Sigmoid colon (tissue), 4 donors: ENCODE data around the gene ZNF764.
"Not testable (repeated sequence)": the region's sequence is repeated elsewhere in the genome, so short reads cannot be mapped to it uniquely, and the experiment has no call there.

Experiments used
- EP300 ChIP-seq, 4 donors: sonication (generic); formaldehyde crosslinking; IDR thresholded peaks; one replicate each; pipeline ENCODE4 v1.6.1; 2017; ENCODE audit warnings: antibody characterized with exemption in 4 of 4
- POLR2A ChIP-seq, 2 donors: fragments of 450-650 bp; IDR thresholded peaks; one replicate each; pipeline ENCODE4 v1.6.1; 2016; ENCODE audit warnings: antibody characterized with exemption in 2 of 2, mild to moderate bottlenecking in 2 of 2, moderate library complexity in 2 of 2
- POLR2AphosphoS5 ChIP-seq, 4 donors: sonication (generic); formaldehyde crosslinking; IDR thresholded peaks; one replicate each; pipeline ENCODE4 v1.6.1; 2017; ENCODE audit warnings: antibody characterized with exemption in 4 of 4
- TF ChIP-seq, protein P1 (sequence below), 4 experiments: fragments of 450-650 bp in 3 of 4; fragments of 200-600 bp in 1 of 4; IDR thresholded peaks; one replicate each; pipeline ENCODE4 v1.5.1; 2016 to 2019; ENCODE audit warnings: antibody characterized with exemption in 4 of 4, mild to moderate bottlenecking in 3 of 4, moderate library complexity in 2 of 4

DNA sequence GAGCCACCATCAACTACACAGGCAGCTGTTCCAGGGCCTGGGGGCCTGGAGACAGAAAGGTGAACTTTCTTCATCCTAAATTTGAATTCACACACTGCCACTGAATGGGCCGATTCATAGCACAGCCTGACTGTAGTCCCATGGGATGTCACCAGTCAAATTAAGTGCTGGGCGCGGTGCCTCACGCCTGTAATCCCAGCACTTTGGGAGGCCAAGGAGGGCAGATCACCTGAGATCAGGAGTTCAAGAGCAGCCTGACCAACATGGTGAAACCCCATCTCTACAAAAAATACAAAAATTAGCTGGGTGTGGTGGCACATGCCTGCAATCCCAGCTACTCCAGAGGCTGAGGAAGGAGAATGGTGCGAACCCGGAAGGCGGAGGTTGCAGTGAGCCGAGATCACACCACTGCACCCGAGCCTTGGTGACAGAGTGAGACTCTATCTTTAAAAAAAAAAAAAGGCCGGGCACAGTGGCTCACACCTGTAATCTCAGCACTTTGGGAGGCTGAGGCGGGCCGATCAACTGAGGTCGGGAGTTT is 18.1 kb downstream of the ZNF764 start:
- TF ChIP-seq, protein P1, sequence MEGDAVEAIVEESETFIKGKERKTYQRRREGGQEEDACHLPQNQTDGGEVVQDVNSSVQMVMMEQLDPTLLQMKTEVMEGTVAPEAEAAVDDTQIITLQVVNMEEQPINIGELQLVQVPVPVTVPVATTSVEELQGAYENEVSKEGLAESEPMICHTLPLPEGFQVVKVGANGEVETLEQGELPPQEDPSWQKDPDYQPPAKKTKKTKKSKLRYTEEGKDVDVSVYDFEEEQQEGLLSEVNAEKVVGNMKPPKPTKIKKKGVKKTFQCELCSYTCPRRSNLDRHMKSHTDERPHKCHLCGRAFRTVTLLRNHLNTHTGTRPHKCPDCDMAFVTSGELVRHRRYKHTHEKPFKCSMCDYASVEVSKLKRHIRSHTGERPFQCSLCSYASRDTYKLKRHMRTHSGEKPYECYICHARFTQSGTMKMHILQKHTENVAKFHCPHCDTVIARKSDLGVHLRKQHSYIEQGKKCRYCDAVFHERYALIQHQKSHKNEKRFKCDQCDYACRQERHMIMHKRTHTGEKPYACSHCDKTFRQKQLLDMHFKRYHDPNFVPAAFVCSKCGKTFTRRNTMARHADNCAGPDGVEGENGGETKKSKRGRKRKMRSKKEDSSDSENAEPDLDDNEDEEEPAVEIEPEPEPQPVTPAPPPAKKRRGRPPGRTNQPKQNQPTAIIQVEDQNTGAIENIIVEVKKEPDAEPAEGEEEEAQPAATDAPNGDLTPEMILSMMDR (IDR thresholded peaks at IDR 0.05), result not testable (repeated sequence)
- TF ChIP-seq POLR2AphosphoS5, EP300, POLR2A (IDR thresholded peaks at IDR 0.05): not testable (repeated sequence)
